HG02759 (cell line): ENCODE results near the gene VEGFA.

Source experiments
- ATAC-seq: cut with Tn5 transposase; IDR thresholded peaks from one replicate; pipeline ENCODE4 v1.9.1; 2021; ENCODE audit warnings: mild to moderate bottlenecking, moderate library complexity; ENCODE audit not compliant: unreplicated experiment

The VEGFA gene

DNA sequence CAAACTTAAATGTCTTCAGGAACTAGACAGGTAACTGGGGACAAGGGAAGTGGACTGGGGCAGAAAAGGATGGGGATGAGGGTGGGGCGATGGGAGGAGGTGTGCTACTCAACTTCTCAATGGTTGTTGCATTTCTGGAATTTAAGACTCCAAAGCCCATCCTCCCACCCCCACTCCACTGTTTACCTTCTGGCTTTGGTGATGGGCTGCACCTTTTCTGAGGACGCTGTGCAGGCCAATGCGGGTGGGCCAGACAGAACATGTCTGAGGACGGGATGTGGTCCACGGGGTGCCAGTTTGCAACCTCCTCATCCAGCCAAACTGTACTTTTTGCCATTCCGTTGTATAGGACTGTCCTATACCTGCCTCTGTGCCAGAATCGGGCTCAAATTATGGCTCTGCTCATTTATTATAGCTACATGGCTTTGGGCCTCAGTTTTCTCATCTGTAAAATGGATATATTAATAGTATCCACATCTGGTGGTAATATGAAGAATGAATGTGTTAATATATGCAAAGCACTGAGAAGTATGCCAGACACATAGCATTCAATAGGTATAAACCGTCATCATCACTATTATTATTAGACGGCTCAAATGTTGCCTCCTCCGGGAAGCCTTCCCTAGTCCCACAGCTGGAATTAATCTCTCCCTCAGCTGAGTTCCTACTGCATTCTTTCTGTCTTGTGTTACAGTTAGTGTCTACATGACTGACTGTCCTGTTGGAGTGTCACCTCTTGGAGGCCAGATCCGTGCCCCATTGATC, 31.0 kb upstream of the VEGFA start:
- ATAC-seq, result no peak

DNA sequence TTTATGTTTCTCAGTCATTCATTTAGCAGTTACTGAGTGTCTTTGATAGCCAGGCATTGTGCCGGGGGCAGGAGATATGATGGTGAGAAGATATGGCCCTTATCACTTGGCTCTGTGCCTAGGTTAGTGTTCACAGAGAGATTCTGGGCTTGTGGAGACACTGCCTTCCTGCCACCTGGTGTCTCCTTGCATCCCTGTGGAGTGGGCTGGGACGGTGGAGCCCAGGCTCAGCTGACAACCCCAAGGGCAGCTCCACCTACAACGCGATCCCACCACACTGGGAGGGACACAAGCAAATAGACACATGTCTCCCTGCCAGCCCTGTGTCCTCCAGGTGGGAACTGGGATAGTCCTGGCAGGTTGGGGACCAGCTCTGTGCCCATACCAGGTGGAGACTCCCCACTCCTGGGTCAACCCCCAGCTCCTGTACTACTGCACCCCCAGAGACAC, 30.3 kb upstream of the VEGFA start:
- no peak for ATAC-seq

DNA sequence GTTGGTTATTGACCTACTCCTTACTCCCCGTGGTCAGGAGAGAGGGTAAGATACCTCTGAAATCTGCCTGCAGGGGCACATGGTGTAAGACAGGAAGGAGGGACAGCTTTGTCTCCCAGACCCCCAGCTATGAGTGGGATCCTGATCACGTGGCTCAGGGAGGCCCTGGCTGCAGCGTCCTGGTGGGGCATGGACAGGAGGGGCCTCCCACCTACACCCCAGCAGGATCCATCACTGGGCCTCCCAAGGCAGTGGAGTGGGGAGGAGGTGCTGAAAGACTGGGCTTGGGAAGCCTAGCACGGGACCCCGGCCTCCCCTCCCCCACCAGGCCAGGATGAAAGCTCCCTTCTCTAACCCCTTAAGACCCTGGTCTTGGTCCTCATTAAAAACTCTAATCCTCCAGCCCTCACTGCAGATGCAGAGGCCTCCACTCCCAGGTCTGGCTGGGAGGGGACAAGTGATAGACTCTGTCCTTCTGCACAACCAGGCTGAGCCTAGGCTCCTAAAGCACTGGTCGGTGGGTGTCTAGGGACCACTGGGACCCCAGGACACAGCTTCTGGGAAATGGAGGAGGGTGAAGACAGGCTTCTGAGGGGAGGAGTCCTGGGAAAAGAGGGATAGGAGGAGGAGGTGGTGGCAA, 29.6 kb upstream of the VEGFA start:
- ATAC-seq, result no peak

DNA sequence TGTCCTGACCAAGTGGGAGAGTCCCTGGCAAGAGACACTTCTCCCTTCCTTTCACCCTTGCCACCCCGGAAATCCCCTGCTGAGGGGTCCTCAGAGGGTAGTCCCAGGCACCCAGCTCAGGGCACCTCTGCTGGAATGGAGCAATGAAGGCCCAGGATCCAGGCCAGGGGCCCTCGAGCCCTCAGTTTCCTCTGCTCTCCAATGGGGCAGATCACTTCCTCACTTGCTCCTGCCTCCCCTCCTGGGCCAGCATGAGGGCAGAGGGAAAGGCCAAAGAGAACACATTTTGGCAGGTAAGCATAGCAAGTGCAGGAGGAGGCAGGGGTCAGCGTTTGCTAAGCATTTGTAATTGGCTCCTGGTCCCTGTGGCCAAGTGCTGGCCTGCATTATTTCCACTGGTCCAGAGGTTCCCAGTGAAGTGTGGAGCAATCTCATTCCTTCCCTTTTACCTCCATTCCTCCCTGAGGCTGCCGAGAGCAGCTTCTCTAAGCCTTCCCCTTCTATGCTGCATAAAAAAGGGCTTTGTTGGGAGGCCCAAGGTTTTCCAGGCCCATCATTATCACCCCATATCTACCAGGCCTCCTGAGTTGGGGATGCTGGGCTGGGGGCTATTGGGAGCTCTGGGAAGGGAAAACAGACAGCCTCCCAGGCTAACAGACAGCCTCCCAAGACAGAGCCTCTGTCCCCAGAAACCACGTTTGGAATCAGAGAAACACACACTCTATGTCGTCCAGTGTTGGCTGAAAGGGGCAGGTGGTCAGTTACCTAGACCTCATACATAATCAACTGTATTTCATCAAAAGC, 28.8 kb upstream of the VEGFA start:
- no peak for ATAC-seq

DNA sequence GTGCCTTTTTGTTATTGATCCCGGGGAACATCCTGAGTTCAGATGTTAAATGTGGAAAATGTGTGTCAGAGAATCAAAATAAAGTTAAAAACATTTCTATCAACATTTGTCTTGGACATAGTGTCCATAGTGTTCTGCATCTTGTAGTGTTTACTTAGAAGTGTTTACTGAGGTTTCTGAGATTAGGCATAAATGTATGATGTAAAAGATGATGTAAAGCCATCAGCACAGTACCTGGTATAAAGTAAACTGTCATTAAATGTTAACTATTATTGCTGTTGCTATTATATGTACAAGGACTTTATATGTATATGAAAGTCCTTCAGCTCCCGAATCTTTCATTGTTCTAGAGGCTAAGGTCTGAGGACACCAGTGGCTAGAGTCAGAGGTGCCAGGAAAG, 28.2 kb upstream of the VEGFA start:
- ATAC-seq, result no peak

DNA sequence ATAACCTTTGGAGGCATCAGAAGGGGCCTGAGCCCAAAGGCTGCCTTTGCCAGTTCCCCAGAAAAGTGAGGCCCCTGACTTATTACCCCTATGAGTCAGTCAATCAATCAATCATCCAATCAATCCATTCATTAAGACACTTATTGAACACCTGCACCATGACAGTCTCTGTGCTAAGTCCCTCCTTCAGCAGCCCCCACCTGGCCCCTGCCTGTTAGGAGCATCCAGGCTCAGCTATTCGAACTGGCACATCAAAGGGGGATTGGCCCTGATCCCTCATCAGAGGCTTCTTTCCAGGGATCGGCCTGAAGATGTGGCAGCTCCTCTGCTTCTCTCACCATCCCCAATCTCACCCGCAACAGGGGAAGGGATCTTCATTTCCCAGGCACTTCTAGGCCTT, 27.7 kb upstream of the VEGFA start:
- ATAC-seq, result no peak

DNA sequence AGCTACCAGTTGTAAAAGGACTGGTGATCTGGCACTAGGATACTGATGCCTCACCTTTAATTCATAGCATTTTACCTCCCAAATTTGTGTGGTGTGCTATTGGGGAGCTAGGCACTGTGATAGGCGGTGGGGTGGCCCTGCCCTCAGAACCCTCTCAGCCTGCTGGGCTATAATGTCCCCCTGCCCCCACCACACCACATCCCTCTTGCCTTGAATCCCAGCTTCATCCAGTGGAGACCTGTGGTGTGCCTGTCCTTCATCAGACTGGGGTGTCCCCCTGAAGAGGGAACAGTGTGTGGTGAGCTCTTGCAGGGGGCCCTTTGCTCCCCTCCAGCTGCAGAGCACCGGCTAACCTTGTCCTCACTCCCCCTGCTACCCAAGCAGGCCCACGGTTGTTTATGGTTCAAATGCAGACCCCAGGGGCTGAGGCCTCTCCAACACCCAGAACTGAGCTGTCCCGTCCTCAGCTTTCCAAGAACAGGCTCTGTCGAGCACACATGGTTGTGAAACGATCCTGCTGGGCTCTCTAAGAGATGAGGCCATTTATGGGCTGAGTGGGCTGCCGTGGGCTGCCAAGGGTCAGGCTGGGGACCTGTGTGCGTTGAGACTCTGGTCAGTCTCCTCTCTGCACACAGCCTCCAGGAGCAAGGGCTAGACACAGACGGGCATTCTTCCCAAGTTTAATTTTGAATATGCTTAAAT, 26.9 kb upstream of the VEGFA start:
- ATAC-seq, result no peak

DNA sequence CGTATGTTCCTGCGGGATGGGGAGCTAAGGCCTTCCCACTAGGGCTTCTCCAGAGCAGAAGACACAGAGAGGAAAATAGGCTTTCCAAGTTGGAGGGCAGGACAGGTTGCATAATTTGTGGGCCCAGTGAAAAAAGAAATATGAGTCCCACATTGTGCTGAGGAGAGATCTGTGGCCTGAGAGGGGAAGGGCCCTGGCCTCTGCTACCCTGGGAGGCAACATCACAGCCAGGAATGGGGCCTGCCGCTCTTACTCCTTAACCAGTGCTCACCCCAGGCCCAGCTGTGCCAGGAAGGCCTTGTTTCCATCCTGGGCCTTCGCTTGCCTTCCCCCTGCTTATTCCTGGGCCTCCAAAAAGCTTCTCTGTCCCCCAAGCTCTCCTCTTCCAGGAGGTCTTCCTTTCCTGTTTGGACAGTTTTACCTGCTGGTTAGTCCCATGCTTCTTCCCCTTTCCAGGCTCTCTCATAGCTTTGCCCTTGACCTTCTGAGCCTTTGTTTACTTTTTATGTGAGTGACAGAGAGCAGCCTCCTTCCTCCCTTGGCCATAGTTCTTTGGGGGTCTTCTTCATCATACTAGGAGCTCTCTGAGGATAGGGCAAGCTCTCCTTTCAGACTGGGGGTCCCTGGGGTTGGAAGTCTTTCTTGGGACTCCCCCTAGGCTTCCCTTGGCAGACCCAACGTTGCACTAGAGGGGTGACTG, 26.2 kb upstream of the VEGFA start:
- ATAC-seq, result no peak

DNA sequence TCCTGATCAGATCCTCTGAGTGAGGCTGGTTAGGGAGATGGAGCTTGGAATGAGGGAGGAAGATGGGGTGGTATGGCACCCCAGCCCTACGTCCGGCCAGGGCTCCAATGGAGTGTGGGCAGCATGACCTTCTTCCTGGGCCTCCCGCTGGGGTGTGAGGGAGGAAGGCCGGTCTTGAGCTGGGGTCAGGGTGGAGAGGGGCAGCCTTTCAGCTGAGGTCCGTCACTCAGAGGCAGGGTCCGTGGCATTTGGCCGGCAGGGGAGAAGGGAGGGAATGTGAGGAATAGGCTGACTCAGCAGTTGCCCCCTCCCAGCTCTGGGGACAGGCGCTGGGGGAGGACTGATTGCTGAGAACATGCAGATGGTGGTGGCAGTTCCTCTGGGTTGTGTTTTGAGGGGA, 25.5 kb upstream of the VEGFA start:
- ATAC-seq, result no peak

DNA sequence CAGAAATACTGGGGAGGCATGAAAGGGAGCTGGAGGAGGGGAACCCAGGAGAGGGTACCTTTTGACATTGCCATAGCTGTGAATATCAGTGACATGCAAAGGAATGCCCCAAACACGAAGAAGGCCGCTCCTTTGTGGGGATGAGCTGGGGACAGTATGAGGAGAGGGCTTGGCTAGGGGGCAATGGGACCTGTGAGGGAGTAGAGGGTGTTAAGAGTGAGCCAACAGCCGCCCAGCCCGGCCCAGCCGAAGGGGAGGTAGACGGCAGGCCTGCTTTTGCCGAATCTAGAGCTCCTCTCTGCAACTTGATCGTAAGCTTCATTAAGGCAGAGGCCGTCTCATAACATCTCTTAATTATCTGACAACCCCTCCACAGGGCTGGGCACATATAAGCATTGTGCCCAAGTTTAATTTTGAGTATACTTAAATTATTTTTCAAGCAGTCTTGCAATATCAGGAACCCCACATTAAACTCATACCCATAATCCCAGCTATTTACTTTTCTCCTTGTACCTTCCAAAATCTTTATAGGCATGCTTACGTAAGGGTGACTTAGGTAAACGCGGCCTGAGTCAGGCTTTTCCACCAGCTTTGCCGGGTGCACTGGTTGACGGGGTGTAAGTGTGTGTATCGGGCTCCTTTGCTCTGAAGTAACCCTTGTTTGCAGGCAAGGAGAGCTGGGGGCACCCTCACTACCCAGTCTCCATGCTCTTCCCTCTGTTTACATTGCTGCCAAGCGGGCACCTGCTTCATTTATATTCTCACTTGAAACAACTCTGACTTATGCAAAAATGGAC, 24.9 kb upstream of the VEGFA start:
- ATAC-seq, result no peak

DNA sequence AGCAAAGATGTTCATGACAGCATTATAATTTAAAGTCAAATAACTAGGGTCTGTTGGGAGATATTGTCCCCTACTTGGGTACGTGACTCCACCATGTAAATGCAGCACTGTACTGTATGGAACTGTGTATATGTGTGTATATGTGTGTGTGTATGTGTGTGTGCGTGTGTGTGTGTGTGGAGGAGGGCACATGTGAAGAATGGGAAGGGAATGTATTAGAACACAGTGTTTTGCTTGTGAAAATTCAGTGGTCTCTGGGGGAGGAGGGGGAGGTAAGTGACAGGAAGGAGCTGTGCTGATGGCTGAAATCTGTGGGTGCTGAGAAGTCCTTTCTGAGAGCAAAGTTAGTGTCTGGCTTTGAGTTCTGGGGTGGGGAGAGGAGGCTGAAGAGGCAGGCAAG, 23.9 kb upstream of the VEGFA start:
- no peak for ATAC-seq

DNA sequence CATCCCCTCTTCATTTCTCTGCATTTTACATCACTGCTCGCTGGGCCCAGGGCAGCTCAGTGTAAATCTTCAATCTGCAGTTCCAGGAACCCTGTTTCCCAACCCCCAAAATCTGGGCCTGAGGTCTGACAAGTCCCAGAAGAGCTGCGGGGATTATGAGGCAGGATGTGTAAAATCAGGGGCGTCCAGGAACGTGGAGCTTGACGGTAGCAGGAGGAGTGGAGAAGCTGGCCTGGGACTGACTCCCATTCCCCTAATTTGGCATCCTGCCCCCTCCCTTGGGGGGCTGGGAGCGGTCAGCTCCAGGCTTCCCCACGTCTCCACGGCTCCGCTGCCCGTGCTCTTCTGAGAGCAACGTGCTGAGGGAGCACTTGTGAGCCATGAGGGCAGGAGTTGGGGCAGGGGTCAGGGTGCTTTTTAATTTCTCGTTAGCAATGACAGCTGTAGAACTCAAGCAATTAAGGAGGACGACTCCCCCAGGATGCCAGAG, 23.4 kb upstream of the VEGFA start:
- ATAC-seq, result no peak

DNA sequence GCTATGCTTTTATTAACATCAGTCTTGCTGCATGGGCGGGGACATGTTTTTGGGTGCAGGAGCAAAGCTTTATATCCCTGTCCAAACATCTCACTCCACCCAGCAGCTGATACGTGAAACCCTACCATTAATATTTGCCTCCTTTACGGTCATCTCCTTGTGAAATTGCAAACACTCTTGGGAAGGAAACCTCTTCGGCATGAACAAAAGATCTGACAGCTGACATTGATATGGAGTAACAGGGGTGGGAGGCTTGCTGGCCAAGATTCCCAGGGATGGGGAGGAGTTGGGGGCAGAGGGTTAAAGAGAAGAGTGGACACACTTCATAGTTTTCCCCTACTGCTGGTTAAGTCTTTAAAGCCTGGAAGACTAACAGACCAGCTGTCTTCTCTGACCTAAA, 22.2 kb upstream of the VEGFA start:
- no peak for ATAC-seq

DNA sequence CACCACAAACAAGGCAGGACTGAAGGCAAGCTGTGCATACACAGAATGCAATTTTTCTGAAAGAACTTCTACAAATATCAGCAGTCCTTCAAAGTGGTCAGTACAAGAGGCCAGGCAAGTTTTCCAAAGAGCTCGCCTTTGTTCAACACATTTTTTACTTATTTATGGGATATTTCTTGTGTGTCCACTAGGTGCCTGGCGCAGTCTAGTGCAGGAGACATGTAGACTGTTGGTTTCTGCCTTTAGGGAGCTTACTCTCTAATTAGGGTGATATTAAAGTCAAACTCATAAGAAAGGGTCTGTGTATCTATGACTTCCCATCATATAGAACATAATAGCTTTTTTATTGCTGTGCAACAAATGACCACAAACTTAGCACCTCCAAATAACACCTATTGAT, 21.2 kb upstream of the VEGFA start:
- no peak for ATAC-seq

DNA sequence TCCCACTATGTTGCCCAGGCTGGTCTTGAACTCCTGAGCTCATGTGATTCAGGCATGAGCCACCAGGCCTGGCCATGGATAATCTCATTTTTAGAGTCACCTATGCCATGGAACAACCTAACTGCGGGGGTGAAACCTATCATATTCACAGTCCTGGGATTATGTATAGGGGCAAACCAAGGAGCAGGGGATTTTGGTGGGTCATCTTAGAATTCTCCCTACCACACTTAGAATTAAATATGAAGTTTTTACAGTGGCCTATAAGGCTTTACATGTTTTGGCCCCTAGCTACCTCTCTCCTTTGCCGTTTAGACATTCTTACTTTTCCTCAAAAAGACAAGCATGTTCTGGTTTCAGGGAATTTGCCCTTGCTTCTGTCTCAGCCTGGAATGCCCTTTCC, 20.6 kb upstream of the VEGFA start:
- ATAC-seq, result no peak

DNA sequence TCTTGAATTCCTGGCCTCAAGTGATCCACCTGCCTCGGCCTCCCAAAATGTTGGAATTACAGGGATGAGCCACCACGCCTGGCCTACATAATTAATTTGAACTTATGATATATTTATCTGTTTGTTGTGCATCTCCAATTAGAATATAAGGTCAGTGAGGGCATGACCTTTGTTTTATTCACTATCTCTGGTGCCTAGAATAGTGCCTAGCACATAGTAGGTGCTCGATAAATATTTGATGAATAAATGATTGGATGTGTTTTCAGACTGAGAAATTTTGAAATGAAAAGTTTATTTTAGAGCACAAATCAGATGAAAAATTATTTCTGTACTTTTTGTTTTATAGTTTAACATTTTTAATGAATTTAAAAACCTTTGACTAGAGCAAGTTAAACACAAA, 19.4 kb upstream of the VEGFA start:
- ATAC-seq, result no peak

DNA sequence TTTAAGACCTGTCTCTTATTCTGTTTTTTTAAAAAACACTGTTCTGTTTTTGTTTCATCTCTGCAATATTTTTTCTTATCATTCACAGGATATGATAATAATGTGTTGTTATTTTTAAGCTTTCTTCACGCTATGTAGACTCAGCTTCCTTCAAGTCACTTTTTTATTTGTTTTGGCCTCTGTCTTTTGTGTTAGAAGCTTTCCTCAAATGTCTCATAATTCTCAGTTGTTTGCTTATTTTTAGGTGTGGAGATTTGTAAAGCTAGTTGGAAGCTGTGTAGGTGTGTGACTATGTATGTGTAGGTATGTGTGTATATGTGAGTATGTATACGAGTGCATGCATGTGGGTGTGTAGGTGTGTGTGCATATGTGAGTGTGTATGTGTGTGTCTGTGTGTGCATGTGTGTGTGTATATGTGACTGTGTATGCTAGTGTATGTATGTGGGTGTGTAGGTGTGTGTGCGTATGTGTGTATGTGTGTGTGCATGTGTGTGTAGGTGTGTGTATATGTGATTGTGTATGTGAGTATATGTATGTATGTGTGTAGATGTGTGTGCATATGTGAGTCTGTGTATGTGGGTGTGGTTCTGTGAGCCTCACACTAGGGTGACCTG, 16.3 kb upstream of the VEGFA start:
- no peak for ATAC-seq

DNA sequence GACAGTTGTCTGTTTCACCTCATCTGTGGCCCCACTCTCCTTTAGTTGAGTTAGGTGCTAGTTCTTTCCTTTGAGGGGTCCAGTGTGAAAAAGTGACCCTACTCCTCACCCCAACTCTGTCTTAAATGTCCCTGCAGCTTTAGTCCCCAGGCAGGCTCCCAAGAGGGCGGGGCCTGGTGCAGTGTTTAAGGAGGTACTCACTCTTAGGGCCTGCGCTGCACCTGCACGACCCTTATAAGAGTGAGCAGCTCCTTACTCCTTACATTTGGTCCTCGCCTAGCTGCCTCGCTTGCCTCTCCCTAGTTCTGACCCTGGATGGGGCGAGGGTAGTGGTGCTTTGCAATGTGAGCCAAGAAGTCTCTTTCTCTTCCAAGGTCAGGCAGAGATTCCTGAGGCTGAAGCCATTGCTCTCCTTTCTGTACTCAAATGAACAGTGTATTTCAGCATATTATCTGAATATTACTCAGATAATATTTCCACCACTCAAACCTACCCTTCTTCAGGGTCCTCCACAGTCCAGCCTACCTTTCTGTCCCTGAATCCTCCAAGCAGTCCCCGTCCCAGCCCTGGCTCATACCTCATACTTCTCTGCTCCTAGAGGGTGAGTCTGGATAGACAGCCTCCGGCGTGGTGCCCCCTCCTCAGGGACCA, 11.9 kb upstream of the VEGFA start:
- ATAC-seq, result no peak

DNA sequence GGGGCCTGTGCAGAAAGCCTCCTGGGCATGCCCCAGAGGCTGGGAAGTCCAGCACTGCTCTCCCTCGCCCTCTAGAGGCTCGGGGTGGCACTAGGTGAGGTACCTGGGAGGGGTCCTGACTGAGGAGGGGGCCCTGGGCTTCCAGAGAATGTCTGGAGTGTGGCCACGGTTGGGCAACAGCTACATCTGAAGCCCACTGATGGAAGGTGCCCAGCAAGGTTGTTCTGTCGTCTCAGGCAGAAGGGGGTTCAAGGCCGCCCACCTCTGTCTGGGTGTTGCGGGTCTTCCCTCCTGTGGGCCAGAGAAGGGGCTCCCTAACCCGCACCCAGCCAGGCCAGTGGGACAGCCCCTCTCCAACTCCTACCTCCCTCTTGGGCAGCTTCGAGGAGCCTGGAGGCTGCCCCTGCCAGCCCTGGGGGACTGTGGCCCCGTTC, 11.4 kb upstream of the VEGFA start:
- ATAC-seq, result no peak
